Measurements from ENCODE around the gene SLC6A8. TPM values are rescaled to one million over a fixed set of nuclear protein-coding genes. Genes with fewer than 3 reads are reported as not detected.
"Not testable (repeated sequence)": the region's sequence is repeated elsewhere in the genome, so short reads cannot be mapped to it uniquely, and the experiment has no call there.

The SLC6A8 gene
- total RNA-seq, 4 donors from 2014 or later = 13.5 to 32.4 (median 26.3) TPM

- no peak for TF ChIP-seq CTCF (IDR thresholded peaks at IDR 0.05)
- ATAC-seq (ENCODE audit: low FRiP score) (peak; percentile 45), DNase-seq (ENCODE audit: low spot score) (no peak)
Observed at GRCh38 chrX:153726286-153727122, 38.8 kb downstream of the SLC6A8 start.

GRCh38 chrX:153727123-153727931, 39.6 kb downstream of the SLC6A8 start:
- ATAC-seq (ENCODE audit: low FRiP score) (no peak), DNase-seq (ENCODE audit: low spot score) (no peak)
- TF ChIP-seq CTCF (IDR thresholded peaks at IDR 0.05) = no peak

- no peak for ATAC-seq (ENCODE audit: low FRiP score)
- TF ChIP-seq CTCF (IDR thresholded peaks at IDR 0.05) = no peak
- DNase-seq (ENCODE audit: low spot score) = no peak
Observed at GRCh38 chrX:153728095-153728494, 40.4 kb downstream of the SLC6A8 start.

GRCh38 chrX:153728951-153729631, 41.4 kb downstream of the SLC6A8 start:
- ATAC-seq (ENCODE audit: low FRiP score) (no peak), DNase-seq (ENCODE audit: low spot score) (no peak)
- TF ChIP-seq CTCF (IDR thresholded peaks at IDR 0.05) = no peak

- not testable (repeated sequence) for DNase-seq (ENCODE audit: low spot score); ATAC-seq (ENCODE audit: low FRiP score)
Observed at GRCh38 chrX:153730115-153730514, 42.4 kb downstream of the SLC6A8 start.

- DNase-seq (ENCODE audit: low spot score) (no peak), ATAC-seq (ENCODE audit: low FRiP score) (no peak)
- TF ChIP-seq CTCF (IDR thresholded peaks at IDR 0.05) = no peak
Observed at GRCh38 chrX:153731117-153731844, 43.6 kb downstream of the SLC6A8 start.

GRCh38 chrX:153731845-153732215, 44.1 kb downstream of the SLC6A8 start:
- TF ChIP-seq CTCF (IDR thresholded peaks at IDR 0.05) = no peak
- ATAC-seq (ENCODE audit: low FRiP score) (no peak), DNase-seq (ENCODE audit: low spot score) (no peak)
